HCT116 (cell line): ENCODE measurements around the gene CDYL2. TPM values are rescaled to one million over a fixed set of nuclear protein-coding genes. Genes with fewer than 3 reads are reported as not detected.
"Not testable (repeated sequence)": the region's sequence is repeated elsewhere in the genome, so short reads cannot be mapped to it uniquely, and the experiment has no call there.

Experiments
- ATAC-seq: fragments of 200-7000 bp; cut with Tn5 transposase; 2 replicates; pipeline ENCODE4 v1.9.1; 2020; ENCODE audit warnings: mild to moderate bottlenecking, moderate library complexity
- BruUV-seq: library from RNA; stranded (reverse); fragments of 400-500 nt; replicated peaks from 2 replicates; lab custom pipeline; 2021; lab: Mats Ljungman, UMichigan
- CTCF ChIA-PET: fragments of 300-600 bp; sonication (Branson Sonifier 250); formaldehyde crosslinking; loops from one replicate; lab custom pipeline; 2021; ENCODE audit warnings: antibody characterized with exemption; lab: Charles Lee
- POLR2A ChIA-PET: fragments of 300-600, 350-600 bp; sonication (Branson Sonifier 250); formaldehyde crosslinking; loops from one replicate; lab custom pipeline; 2021; ENCODE audit warnings: antibody characterized with exemption; lab: Charles Lee
- RAD21 ChIA-PET, 2 experiments: fragments of 300-600 bp; sonication (Branson Sonifier 250); formaldehyde crosslinking; loops; one replicate each; lab custom pipeline; 2023; ENCODE audit warnings: low total read pairs in 2 of 2; ENCODE audit not compliant: uncharacterized antibody in 2 of 2, unreplicated experiment in 2 of 2, low non-redundant PET in 1 of 2; lab: Charles Lee
- DNase-seq: peaks from one replicate; pipeline ENCODE4 v3.0.0-alpha.2; 2010; ENCODE audit warnings: low read depth, low spot score
- H2AFZ ChIP-seq: fragments of 200-600 bp; shearing (Covaris generic), sonication (generic); 2 replicates; pipeline ENCODE4 v1.6.1; 2017; ENCODE audit warnings: low read depth, mixed run types, mixed read lengths, antibody characterized with exemption, low read length; ENCODE audit not compliant: poor library complexity, severe bottlenecking
- H3K27ac ChIP-seq: 2 replicates; pipeline ENCODE4 v1.5.1; 2012; ENCODE audit warnings: low read depth, low read length
- H3K27me3 ChIP-seq: fragments of 200-600 bp; sonication (generic); 2 replicates; pipeline ENCODE4 v1.6.1; 2016; ENCODE audit warnings: mixed run types, low read length, mixed read lengths; ENCODE audit not compliant: insufficient read depth
- H3K36me3 ChIP-seq, 2 experiments: fragments of 200-500 bp in 1 of 2; fragments of 200-600 bp in 1 of 2; sonication (Bioruptor generic) in 1 of 2; sonication (generic) in 1 of 2; 2 replicates each; pipeline versions ENCODE4 v1.5.1 to v1.6.1; 2014 to 2016; ENCODE audit warnings: low read length in 2 of 2, inconsistent platforms in 1 of 2, mixed read lengths in 1 of 2, mixed run types in 1 of 2; ENCODE audit not compliant: insufficient read depth in 2 of 2, control insufficient read depth in 1 of 2
- H3K4me1 ChIP-seq, 2 experiments: fragments of 200-600 bp in 1 of 2; sonication (generic) in 1 of 2; 2 replicates each; pipeline versions ENCODE4 v1.5.1 to v1.6.1; 2012 to 2017; ENCODE audit warnings: low read length in 2 of 2, inconsistent platforms in 1 of 2, mild to moderate bottlenecking in 1 of 2, mixed read lengths in 1 of 2, mixed run types in 1 of 2, moderate library complexity in 1 of 2; ENCODE audit not compliant: insufficient read depth in 2 of 2, control insufficient read depth in 1 of 2
- H3K4me2 ChIP-seq: fragments of 200-600 bp; sonication (generic); 2 replicates; pipeline ENCODE4 v1.6.1; 2017; ENCODE audit warnings: mixed run types, low read length, mixed read lengths
- H3K4me3 ChIP-seq, 2 experiments: fragments of 200-600 bp in 1 of 2; sonication (generic) in 1 of 2; replicated peaks in 1 of 2; 2 replicates each; pipeline ENCODE4 v1.5.1; 2011 to 2016; ENCODE audit warnings: low read length in 2 of 2, control low read depth in 1 of 2, low read depth in 1 of 2, mild to moderate bottlenecking in 1 of 2, mixed read lengths in 1 of 2, mixed run types in 1 of 2
- H3K79me2 ChIP-seq: fragments of 200-600 bp; sonication (generic); 2 replicates; pipeline ENCODE4 v1.6.1; 2017; ENCODE audit warnings: mild to moderate bottlenecking, mixed run types, low read length, moderate library complexity, mixed read lengths; ENCODE audit not compliant: insufficient read depth
- H3K9ac ChIP-seq: fragments of 200-600 bp; sonication (generic); 2 replicates; pipeline ENCODE4 v1.6.1; 2016; ENCODE audit warnings: low read length, mixed read lengths
- H3K9me2 ChIP-seq: fragments of 200-600 bp; sonication (generic), shearing (Covaris generic); 2 replicates; pipeline ENCODE4 v1.6.1; 2017; ENCODE audit warnings: mixed run types, mild to moderate bottlenecking, moderate library complexity; ENCODE audit not compliant: insufficient read depth
- H3K9me3 ChIP-seq, 2 experiments: fragments of 200-500 bp in 1 of 2; fragments of 200-600 bp in 1 of 2; sonication (Bioruptor generic) in 1 of 2; sonication (generic) in 1 of 2; 2 replicates each; pipeline ENCODE4 v1.6.1; 2014 to 2017; ENCODE audit warnings: low read length in 2 of 2, mixed read lengths in 2 of 2, inconsistent platforms in 1 of 2, low read depth in 1 of 2, mild to moderate bottlenecking in 1 of 2, mixed run types in 1 of 2, moderate library complexity in 1 of 2; ENCODE audit not compliant: control insufficient read depth in 1 of 2, insufficient read depth in 1 of 2
- H4K20me1 ChIP-seq: fragments of 200-600 bp; sonication (generic), shearing (Covaris generic); 2 replicates; pipeline ENCODE4 v1.6.1; 2017; ENCODE audit warnings: mixed run types, mild to moderate bottlenecking, moderate library complexity; ENCODE audit not compliant: insufficient read depth
- CTCF ChIP-seq, 3 experiments: fragments of 200-600 bp in 1 of 3; sonication (generic) in 1 of 3; IDR thresholded peaks in 2 of 3; conservative IDR thresholded peaks in 1 of 3; 2 replicates each; pipeline ENCODE4 v1.5.1; 2012 to 2017; ENCODE audit warnings: low read depth in 2 of 3, low read length in 2 of 3, antibody characterized with exemption in 1 of 3, borderline replicate concordance in 1 of 3, control low read depth in 1 of 3, mild to moderate bottlenecking in 1 of 3, mixed read lengths in 1 of 3, mixed run types in 1 of 3, moderate library complexity in 1 of 3; ENCODE audit not compliant: insufficient read depth in 1 of 3
- ELF1 ChIP-seq: IDR thresholded peaks from 2 replicates; pipeline ENCODE4 v1.6.1; 2012; ENCODE audit warnings: low read depth, borderline replicate concordance
- JUND ChIP-seq: IDR thresholded peaks from 2 replicates; pipeline ENCODE4 v1.6.1; 2012
- POLR2A ChIP-seq: IDR thresholded peaks from 2 replicates; pipeline ENCODE4 v1.7.0; 2011; ENCODE audit warnings: borderline replicate concordance; ENCODE audit not compliant: insufficient read depth, insufficient read length; ENCODE audit errors: extremely low read depth
- SIN3A ChIP-seq: IDR thresholded peaks from 2 replicates; pipeline ENCODE4 v1.6.1; 2012; ENCODE audit warnings: low read depth
- SRF ChIP-seq: IDR thresholded peaks from 2 replicates; pipeline ENCODE4 v1.6.1; 2012; ENCODE audit warnings: low read depth
- intact Hi-C: fragments of 100-400 bp; cut with micrococcal nuclease; formaldehyde crosslinking; loops from 2 replicates; pipeline ENCODE4 v1.10.0; 2022
- total RNA-seq: library from RNA; stranded (reverse); gene quantifications from one replicate; pipeline ENCODE4 v1.2.1, GENCODE V29; 2021; ENCODE audit not compliant: unreplicated experiment
- TF ChIP-seq, protein P1 (sequence below): IDR thresholded peaks from 2 replicates; pipeline ENCODE4 v1.6.1; 2012; ENCODE audit warnings: low read depth
- TF ChIP-seq, protein P2 (sequence below): IDR thresholded peaks from 2 replicates; pipeline ENCODE4 v1.6.1; 2012
- TF ChIP-seq, protein P3 (sequence below): IDR thresholded peaks from 2 replicates; pipeline ENCODE4 v1.6.1; 2012

CDYL2 gene
- total RNA-seq, 1 experiment from 2014 or later, result 0.10 TPM

DNA sequence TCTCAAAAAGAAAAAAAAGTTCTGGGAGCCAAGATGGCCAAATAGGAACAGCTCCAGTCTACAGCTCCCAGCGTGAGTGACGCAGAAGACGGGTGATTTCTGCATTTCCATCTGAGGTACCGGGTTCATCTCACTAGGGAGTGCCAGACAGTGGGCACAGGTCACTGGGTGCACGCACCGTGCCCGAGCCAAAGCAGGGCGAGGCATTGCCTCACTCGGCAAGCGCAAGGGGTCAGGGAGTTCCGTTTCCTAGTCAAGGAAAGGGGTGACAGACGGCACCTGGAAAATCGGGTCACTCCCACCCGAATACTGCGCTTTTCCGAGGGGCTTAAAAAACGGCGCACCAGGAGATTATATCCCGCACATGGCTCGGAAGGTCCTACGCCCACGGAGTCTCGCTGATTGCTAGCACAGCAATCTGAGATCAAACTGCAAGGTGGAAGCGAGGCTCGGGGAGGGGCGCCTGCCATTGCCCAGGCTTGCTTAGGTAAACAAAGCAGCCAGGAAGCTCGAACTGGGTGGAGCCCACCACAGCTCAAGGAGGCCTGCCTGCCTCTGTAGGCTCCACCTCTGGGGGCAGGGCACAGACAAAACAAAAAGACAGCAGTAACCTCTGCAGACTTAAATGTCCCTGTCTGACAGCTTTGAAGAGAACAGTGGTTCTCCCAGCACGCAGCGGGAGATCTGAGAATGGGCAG is 77.2 kb downstream of the CDYL2 start:
- H4K20me1 ChIP-seq, H3K9me2 ChIP-seq, H3K36me3 ChIP-seq, H3K9me3 ChIP-seq, H3K4me2 ChIP-seq, H3K4me3 ChIP-seq, intact Hi-C loops, H3K9ac ChIP-seq, H2AFZ ChIP-seq, CTCF ChIA-PET, DNase-seq, ATAC-seq, RAD21 ChIA-PET, H3K27ac ChIP-seq, H3K4me1 ChIP-seq, BruUV-seq, H3K79me2 ChIP-seq, POLR2A ChIA-PET, H3K27me3 ChIP-seq: not testable (repeated sequence)

GRCh38 chr16:80725566-80726162 is 78.7 kb downstream of the CDYL2 start:
- Histone ChIP-seq H3K9me2 (no peaks in the 10 kb centered on the region), H4K20me1 (no peaks in the 10 kb centered on the region), H3K4me1 (no peaks in the 10 kb centered on the region), H3K9me3 (no peaks in the 10 kb centered on the region; a peak in 1 of 4 replicates), H3K4me3 (no peak overlapping the region), H3K4me2 (no peak overlapping the region), H3K27me3 (no peaks in the 10 kb centered on the region), H3K79me2 (no peaks in the 10 kb centered on the region), H3K9ac (no peak overlapping the region)
- DNase-seq (no peak), ATAC-seq (no peak)
- POLR2A ChIA-PET, result no interaction called here
- RAD21 ChIA-PET, result no interaction called here
- intact Hi-C loops, result no loop called here
- no peak for TF ChIP-seq JUND
- TF ChIP-seq, protein P1, sequence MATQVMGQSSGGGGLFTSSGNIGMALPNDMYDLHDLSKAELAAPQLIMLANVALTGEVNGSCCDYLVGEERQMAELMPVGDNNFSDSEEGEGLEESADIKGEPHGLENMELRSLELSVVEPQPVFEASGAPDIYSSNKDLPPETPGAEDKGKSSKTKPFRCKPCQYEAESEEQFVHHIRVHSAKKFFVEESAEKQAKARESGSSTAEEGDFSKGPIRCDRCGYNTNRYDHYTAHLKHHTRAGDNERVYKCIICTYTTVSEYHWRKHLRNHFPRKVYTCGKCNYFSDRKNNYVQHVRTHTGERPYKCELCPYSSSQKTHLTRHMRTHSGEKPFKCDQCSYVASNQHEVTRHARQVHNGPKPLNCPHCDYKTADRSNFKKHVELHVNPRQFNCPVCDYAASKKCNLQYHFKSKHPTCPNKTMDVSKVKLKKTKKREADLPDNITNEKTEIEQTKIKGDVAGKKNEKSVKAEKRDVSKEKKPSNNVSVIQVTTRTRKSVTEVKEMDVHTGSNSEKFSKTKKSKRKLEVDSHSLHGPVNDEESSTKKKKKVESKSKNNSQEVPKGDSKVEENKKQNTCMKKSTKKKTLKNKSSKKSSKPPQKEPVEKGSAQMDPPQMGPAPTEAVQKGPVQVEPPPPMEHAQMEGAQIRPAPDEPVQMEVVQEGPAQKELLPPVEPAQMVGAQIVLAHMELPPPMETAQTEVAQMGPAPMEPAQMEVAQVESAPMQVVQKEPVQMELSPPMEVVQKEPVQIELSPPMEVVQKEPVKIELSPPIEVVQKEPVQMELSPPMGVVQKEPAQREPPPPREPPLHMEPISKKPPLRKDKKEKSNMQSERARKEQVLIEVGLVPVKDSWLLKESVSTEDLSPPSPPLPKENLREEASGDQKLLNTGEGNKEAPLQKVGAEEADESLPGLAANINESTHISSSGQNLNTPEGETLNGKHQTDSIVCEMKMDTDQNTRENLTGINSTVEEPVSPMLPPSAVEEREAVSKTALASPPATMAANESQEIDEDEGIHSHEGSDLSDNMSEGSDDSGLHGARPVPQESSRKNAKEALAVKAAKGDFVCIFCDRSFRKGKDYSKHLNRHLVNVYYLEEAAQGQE, result no peak
- TF ChIP-seq, protein P2, sequence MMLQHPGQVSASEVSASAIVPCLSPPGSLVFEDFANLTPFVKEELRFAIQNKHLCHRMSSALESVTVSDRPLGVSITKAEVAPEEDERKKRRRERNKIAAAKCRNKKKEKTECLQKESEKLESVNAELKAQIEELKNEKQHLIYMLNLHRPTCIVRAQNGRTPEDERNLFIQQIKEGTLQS, result no peak
- no peak for TF ChIP-seq SIN3A
- TF ChIP-seq, protein P3, sequence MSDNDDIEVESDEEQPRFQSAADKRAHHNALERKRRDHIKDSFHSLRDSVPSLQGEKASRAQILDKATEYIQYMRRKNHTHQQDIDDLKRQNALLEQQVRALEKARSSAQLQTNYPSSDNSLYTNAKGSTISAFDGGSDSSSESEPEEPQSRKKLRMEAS, result no peak
- TF ChIP-seq ELF1, result no peak
- no peak for TF ChIP-seq CTCF (IDR thresholded peaks at IDR 0.05 in 2 of 3, conservative IDR thresholded peaks at IDR 0.05 in 1 of 3; ENCODE audit: borderline replicate concordance in 1 of 3, insufficient read depth in 1 of 3, low read depth in 2 of 3, low read length in 2 of 3)
- no peak for TF ChIP-seq POLR2A
- no peak for TF ChIP-seq SRF
- TF ChIP-seq, all 23 proteins: peak for 0
- no peak overlapping the region for H2AFZ ChIP-seq
- no TSS peak for BruUV-seq
- H3K36me3 ChIP-seq, result no peaks in the 10 kb centered on the region
- no peak overlapping the region for H3K27ac ChIP-seq
- CTCF ChIA-PET, result no interaction called here
